Activated CD8-positive, alpha-beta memory T cell treated with anti-CD3 and anti-CD28 coated beads for 24 hours (primary cell): ENCODE results near the gene SPDYC.
A peak's percentile ranks its signal among the peaks of the same experiment; 100 is the strongest.
"Not testable (repeated sequence)": the region's sequence is repeated elsewhere in the genome, so short reads cannot be mapped to it uniquely, and the experiment has no call there.

Experiments
- DNase-seq: peaks from one replicate; pipeline ENCODE4 v3.0.0-alpha.2; 2020

Gene SPDYC

DNA sequence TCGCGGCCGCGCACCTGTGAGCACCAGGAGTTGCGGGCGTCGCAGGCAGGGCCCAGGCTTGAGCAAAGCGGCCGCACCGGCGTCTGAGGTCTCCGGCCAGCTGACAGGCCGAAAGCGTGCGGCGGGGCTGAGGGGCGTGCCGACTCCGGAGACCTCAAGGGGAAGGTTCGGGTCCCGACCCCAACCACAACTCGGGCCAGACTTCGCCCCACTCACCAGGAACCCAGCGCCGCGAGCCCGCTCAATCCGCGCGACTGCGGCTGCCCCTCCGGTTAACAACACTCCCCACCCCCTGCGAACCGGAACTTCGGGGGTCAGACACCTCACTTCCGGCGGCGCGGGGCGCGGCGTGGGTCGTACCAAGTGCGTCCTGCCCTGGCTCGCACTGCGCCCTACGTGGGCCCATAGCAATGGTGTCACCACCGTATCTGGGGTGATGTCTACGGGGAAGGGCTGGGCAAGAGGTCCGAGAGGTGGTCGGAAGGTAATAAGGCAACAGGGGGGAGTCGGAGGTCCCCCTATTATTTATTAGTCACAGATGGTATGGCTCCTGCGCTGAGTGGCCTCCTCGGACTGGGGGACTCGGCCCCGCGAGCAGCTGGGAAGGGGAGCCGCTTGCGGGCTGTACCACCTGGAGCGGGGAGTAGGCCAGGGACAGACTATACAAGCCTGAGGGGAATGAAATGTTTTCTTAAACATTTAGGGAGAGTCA is 35.6 kb upstream of the SPDYC start, which contains the start of gene SYVN1:
Gene SYVN1 (minus strand): TSS at position 280 of the 712 bp plus-strand sequence. CDS start 918 bp downstream, outside the sequence.
- peak; percentile 98 for DNase-seq

DNA sequence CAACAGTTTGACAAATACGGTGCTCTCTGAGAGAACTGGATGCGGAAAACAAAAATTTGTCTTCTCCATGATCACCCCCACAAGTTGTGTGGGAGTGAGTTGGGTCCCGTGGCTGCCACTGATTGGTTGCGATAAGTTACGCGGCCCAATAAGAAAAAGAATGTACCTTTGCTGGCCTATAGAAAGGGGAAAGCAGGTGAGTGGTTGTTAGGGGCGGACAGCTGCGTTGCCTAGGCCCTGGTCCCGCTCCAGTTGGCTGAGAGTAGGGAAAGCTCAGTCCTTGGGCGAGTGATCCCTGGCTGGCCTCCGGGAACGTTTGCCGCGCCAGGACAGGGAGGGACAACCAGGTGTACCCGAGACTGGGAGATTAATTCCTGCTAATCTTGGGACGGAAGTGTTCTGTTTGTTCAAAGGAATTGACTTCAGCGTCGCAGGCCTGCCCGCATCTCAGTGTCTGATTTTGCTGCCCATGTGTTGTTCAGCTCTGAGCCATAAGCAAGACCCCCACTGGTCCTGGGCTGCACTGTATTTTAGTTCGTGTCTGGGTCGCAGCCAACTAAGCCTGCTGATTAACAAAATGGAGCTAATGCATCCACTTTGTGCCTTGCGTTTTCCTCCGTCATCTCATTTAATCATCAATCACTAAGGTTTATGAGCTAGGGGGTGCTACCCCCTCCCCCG is 34.9 kb upstream of the SPDYC start:
- DNase-seq: peak; percentile 89

DNA sequence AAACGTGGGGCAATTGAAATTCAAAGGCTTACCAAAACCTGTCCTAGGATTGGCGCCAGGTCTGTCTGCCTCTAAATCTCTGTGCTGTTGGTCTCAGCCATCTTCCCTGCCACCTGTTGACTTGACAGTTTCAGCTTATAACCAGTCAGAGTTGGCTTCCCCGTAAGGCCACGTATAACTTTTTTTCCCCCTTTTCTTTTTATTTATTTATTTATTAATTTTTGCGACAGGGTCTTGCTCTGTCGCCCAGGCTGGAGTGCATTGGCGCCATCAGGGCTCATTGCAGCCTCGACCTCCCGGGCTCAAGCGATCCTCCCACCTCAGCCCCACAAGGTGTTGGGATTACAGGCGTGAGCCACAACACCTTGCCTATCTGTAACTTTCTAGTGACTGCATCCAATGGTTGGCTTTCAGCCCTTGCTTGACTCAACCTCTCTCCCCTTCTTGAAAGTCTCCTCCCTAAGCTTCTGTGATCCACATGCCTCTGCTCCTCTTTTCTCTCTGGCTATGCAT is 34.3 kb upstream of the SPDYC start:
- DNase-seq: no peak

DNA sequence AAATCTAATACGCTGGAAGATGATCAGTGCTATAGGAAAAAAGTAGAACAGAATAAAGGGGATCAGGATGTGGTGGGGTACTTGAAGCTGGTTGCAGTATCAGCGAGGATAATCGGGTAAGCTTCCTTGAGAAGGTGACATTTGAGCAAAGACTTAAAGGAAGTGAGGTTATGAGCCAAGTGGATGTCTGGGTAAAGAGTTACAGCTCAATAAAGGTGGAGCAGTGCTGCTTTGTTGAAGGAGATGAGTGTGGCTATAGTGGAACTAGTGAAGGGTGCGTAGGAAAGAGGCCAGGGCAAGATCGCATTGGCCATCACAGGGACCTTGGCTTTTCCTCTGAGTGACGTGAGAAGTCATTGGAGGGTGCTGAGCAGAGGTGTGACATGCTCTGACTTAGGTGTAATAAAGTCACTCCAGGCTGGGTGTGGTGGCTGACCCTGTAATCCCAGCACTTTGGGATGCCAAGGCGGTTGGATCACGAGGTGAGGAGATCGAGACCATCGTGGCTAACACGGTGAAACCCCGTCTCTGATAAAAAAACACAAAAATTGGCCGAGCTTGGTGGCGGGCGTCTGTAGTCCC is 33.4 kb upstream of the SPDYC start:
- no peak for DNase-seq

DNA sequence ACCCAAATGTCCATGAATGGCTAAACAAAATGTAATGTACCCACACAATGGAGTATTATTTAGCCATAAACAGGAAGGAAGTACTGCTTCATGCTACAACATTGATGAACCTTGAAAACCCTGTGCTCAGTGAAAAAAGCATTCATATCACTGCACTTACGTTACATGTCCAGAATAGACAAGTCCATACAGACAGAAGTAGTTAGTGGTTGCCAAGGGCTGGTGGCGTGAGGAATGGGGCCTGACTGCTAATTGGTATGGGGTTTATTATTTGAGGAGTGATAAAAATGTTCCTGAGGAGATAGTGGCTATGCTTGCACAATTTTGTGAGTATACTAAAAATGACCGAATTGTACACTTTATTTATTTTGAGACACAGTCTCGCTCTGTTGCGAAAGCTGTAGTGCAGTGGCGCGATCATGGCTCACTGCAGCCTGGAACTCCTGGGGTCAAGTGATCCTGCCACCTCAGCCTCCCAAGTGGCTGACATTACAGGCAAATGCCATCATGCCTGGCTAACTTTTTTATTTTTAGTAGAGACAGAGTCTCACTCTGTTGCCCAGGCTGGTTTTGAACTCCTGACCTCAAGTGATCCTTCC is 28.0 kb upstream of the SPDYC start:
- no peak for DNase-seq

DNA sequence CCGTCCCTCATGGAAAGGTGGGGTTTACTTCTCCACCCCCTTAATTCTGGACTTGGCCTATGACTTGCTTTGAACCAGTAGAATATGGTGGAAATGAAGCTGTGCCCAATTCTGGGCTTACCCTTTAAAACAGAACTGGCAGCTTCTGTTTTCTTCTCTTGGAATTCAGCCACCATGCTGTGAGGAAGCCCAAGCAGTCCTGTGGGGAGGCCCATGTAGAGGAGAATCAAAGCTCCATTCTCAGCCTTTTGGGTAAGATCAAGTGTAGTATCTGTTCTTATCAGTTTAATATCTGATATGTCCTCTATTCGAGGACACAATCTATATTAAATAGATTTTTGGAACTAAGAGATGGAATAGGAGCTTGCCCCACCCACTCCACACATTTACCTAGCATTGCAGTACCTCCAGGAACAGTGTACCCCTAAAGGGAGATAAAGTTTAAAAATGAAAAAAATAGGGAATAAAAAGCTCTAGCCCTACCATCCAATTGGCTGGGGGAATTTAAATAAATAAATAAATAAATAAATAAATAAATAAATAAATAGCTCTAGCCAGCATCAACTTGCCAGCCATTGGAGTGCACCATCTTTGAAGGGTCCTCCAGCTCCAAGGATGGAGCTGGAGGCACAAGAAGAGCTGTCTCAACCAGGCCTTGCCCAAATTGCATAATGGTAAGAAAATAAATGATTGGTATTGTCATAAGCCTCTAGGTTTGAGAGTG is 22.5 kb upstream of the SPDYC start:
- DNase-seq: no peak

DNA sequence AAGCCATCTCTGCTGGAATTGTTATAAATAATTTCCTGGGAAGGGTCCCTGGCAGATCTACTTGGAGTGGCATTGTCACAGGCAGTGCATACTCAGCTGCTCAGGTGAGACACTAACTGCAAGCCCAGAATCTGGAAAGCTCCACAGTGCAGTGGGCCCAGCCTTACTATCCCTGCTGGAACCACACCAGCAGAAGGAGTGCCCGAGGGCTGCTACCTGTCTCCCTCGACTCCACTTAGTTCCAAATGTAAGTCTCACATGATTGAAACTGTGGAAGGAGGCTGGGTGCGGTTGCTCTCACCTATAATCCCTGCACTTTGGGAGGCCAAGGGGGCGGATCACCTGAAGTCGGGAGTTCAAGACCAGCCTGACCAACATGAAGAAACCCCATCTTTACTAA is 21.4 kb upstream of the SPDYC start:
- no peak for DNase-seq

DNA sequence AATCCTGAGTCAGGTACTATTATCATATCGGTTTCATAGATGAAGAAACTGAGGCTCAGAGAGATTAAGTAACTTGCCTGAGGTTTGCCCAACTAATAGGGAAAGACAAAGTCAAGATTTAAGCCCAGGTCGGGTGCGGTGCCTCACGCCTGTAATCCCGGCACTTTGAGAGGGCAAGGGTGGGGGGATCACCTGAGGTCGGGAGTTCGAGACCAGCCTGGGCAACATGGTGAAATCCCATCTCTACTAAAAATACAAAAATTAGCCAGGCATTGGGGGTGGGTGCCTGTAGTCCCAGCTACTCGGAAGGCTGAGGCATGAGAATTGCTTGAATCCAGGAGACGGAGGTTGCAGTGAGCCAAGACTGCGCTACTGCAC is 19.9 kb upstream of the SPDYC start:
- DNase-seq: not testable (repeated sequence)

DNA sequence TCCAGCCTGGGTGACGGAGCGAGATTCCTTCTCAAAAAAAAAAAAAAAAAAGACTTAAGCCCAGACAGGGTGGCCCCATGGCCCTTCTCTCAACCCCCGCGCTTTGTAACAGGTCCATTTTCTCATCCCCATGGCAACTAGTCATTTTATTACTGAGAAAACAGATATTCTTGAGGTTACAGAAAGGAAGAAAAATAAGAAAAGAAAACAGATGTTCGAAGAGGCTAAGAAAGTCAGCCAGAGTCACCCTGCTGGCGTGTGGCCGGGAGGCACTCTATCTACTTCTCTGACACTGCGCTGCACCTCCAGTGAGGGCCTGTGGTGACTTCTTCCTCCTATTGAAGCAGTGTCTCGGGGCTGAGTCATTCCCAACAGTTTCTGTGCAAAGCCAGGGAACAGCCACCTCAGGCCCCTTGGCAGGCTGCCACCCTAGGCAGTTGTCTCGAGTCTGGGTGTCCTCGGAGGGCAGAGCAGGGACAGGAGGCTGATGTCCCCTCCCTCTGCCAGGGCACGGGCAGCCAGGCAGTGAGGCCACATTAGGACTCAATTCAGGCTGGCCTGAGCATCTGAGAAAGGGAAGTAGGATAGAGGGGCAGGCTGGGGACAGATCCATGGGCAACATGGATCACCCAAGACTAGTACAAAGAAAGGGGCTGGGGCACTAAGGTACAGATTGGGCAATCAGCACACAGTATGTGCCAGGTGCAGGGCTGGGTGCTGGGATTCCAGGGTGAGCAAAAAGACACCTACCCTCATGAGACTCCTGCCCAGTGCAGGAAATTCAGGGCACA is 19.3 kb upstream of the SPDYC start:
- DNase-seq: no peak

DNA sequence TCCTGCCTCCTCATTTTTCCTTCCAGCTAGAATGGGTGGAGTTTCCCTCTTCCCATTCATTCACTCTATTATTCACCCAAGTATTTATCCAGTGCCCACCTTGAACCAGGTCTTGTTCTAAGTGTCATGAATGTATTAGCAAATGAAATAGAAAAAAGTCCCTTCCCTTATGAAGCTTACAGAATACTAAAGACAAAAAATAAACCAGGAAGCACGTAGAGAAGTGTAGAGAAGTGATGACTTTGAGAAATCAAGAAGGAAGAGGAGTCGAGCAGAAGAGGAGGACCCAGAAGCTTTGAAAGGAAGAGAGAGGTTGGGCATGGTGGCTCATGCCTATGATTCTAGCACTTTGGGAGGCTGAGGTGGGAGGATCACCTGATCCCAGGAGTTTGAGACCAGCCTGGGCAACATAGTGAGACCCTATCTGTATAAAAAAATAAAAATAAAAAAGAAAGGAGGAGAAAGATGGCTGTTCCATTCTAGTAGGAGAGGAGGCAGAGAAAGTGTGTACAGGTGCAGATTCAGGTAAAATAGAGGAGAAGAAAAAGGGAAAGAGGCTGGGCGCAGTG is 18.6 kb upstream of the SPDYC start:
- no peak for DNase-seq

DNA sequence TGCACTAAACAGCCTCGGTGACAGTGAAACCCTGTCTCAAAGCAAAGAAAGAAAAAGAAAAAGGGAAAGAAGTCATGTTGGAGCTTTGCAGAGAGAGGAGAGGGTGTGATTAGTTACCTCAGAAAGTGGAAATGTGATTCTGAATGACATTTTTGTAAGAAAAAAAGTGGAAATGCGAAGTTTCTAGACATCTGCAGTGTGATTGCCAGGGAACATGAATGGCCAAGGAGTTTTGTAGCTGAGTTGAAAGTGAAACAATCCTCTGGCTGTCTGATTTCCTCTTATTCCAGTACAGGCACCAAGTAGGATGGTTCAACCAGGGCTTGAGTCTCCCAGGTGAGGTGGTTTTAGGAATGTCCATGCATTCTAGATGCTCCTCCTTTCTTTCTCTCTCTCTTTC is 17.9 kb upstream of the SPDYC start:
- no peak for DNase-seq

DNA sequence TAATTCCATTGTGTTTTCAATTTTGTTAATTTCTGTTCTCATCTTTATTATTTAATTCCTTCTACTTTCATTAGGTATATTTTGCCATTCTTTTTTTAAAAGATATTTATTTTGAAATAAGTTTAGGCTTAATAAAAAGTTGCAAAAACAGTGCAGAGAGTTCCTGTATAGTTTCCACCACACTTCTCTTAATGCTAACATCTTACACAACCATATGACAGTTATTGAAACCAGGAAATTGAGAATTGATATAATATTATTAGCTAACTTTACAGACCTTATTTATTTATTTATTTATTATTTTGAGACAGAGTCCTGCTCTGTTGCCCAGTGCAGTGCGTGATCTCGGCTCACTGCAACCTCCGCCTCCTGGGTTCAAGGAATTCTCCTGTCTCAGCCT is 13.8 kb upstream of the SPDYC start:
- DNase-seq: no peak

DNA sequence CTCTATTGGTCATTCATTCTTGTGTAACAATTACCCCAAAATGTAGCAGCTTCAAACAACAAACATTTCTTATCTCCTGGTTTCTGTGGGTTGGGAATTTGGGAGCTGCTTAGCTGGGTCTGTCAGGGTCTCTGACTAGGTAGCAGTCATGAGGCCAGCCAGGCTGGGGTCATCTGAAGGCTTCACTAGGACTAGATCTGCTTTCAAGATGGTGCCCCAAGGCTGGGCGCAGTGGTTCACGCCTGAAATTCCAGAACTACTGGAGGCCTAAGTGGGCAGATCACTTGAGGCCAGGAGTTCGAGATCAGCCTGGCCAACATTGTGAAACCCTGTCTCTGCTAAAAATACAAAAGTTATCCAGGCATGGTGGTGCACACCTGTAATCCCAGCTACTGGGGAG is 13.1 kb upstream of the SPDYC start:
- DNase-seq: no peak

DNA sequence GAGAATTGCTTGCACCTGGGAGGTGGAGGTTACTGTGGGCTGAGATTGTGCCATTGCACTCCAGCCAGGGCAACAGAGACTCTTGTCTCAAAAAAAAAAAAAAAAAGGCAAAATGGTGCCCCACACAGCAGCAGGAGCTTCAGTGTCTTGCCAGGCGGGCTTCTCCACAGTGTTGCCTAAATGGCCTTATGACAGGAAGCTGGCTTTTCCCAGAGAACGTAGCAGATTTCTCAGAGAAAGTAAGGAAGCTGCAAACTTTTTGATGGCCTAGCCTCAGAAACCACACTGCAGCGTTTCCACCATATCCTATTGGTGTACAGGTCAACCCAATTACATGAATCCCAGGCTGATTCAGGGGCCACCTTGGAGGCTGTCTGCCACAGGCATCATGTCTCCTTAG is 12.7 kb upstream of the SPDYC start:
- DNase-seq: no peak

DNA sequence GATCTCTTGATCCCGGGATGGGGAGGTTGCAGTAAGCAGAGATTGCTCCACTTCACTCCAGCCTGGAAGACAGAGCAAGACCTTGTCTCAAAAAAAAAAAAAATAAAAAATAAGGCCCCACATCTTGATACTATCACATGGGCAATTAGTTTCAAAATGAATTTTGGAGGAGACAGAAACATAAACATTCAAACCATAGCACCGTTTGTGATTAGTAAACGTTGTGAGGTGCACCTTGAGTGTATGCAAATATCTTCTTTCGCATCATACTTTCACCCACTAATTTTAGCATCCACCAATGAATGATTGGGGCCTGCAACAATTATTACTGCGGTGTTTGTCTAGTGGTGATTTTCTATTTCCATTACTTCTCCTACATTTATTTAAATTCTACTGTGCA is 11.0 kb upstream of the SPDYC start:
- DNase-seq: no peak

DNA sequence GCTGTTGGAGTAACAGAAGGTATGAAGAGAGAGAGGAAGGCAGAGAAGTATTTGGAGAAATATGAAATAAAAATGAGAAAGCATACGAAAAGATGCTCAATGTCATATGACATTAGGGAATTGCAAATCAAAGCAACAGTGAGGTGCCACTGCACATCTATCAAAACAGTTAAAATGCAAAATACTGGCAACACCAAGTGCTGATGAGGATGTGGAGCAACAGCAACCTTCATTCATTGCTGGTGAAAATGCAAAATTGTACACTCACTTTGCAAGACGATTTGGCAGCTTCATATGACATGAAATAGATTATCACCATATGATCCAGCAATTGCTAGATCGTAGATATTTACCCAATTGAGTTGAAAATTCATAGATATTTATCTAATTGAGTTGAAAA is 9.4 kb upstream of the SPDYC start:
- no peak for DNase-seq

DNA sequence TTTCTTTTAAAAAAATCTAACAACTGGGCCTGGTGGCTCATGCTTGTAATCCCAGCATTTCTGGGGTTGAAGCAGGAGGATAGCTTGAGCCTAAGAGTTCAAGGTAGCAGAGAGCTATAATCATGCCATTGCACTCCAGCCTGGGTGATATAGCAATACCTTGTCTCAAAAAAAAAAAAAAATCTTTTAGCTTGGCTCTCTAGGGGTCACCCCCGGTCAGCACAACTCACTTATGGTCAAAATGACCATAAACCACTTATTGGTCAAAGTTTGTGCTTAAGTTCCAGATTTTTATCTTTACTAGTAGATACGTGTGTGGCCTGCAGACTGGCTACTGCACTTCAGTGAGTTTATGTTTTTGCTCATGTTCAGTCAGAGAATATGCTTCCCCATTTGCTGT is 6.3 kb upstream of the SPDYC start:
- DNase-seq: no peak

DNA sequence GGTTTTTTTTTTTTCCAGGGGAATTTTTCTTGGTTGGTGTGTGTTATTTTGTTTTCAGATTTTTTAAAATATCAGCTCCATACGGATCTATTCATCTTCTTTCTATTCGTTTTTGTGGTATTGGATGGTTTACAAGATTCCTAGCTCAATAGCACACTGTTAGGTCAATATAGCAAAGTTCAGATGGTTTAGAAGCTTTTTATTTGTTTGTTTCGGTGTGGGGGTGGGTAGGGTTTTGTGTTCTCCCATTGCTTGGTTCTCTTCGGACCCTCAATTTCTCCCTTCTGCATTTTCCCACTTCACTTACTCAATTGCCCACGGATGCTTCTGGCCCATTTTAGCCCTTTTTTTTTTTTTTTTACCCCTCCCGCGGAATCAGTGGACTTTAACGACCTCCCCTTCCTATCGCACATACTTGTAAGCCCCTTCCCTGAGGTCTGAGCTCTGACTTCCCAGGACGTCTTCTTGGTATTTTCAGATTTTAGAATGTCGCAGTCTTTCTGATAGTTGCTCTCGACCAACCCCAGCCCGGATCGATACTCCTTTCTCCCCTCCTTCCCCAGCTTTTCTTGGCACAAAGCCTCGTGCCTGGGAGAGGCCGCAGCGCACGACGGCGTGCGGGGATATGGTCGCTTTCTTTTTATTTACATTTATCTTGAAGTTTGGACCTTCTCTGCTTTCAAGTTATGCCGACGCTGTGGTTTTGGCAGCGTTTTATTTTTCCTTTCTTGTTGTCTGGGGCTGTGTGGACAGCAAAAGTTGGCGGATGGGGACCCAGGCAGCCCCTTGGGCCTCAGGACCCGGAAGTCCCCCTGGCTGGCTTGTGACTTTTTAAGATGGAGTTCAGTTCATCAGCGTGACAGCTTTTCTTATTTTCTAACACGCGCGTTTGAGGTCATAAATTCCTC is 4.4 kb upstream of the SPDYC start:
- no peak for DNase-seq

DNA sequence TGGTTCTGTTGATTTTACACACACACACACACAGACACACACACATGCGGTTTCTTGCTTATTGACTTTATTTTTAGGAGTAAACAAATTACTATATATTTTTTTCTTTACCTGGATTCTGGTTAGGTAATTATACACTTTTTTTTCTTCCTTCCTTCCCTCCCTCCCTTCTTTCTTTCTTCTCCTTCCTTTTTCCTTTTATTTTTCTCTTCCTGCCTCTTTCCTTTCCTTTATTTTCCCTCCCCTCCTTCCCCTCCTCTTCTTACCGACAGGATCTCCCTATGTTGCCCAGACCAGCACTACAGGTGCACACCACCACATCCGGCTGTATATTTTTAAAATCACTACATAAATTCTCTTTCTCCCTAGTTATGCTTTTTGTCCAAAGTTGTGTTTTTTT is 3.1 kb upstream of the SPDYC start:
- no peak for DNase-seq

DNA sequence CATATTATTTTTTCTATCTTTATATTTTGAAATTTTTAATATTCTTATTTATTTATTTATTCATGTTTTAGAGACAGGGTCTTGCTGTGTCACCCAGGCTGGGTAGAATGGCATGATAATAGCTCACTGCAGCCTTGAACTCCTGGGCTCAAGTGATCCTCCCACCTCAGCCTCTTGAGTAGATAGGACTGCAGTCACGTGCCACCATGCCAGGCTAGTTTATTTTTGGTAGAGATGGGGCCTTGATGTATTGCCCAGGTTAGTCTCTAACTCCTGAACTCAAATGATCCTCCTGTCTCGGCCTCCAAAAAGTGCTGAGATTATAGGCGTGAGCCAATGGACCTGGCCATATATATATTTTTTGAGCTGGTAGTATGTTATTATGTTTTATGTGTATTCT is 2.4 kb upstream of the SPDYC start:
- no peak for DNase-seq

DNA sequence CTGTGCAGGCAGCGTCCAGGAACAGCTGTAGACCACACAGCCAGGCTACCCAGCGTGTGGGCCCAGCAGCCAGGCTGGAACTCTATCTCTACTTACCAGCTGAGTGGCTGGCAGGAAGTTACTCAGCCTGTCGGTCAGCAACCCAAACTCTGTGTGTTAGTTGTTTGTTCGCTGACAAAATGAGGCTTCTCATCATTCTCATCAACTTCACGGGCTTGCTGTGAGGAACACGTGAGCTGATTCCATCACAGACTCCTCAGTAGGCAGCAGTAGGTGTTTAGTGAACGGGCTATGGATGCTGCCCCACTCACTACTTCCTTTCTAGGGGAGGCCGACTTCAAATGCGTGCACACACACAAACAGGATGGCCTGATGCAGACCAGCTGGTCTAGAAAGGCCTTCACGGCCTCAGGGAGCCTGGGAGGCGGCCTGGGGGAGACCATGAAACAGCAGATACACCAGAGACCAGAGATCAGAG is 830 bp upstream of the SPDYC start:
- DNase-seq: no peak
